ENCODE data around the gene MAP2K4. TPM values are rescaled to one million over a fixed set of nuclear protein-coding genes. Genes with fewer than 3 reads are reported as not detected.

The MAP2K4 gene
- total RNA-seq, 1 donor from 2014 or later, result 12.7 TPM

DNA sequence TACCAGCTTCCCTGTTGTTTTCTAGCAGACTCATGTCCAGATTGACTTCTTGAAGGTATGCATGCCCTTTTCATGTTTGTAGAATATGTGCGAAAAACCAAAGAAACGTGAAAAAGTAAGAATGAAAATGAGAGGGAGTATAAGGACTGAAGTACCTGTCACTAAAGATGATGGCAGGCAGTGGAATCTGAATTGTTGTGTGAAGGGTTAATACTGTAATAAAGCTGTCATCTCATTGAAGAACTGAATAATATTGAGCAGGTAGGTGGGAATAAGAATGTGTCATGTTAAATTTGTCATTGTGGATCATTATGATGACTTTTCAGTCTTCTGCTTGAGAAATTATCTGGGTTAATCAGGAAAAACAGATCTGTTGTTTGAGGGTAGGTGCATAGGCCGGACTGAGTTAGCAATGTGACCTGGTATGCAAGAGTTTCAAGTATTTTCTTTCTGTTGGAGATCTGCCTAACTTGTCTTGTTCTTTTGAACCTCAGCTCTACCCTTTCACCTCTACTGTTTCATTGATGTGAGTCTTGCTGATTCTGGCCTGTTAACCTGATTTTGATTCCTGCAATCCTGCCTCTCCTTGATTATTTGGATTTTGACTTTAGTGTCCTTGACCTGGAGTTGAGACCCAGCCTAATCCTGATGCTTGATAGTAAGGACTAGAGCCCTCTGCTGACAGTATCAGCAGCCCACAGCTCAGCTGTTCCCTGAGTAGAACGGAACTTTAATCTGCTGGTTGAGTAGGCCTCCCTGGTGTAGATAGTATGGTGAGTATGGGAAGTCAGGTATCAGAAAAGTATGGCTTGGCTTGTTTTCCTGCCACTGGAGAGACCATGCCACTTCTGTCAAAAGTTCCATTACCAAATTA lies 64.6 kb downstream of the MAP2K4 start:
- ATAC-seq, result peak; percentile 75
- no peak for DNase-seq (ENCODE audit: low spot score)

DNA sequence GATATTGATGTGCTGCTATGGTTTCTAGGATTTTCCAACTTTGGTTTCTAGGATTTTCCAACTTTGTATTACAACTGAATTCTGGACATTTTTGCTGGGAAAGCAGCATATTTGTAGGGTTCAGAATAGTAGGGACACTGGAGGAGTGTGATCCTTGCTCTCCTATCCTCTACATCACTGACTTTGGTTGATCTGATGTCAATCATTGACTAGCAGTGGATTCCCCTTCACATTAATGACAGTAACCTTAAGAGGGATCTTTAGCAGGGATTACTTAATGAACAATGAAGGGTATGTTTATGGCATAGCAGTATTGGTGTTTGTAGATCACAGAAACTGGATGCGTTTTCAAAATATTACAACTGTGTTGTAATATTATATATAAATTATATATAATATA lies 67.4 kb downstream of the MAP2K4 start:
- no peak for DNase-seq (ENCODE audit: low spot score)
- ATAC-seq, result peak; percentile 53

DNA sequence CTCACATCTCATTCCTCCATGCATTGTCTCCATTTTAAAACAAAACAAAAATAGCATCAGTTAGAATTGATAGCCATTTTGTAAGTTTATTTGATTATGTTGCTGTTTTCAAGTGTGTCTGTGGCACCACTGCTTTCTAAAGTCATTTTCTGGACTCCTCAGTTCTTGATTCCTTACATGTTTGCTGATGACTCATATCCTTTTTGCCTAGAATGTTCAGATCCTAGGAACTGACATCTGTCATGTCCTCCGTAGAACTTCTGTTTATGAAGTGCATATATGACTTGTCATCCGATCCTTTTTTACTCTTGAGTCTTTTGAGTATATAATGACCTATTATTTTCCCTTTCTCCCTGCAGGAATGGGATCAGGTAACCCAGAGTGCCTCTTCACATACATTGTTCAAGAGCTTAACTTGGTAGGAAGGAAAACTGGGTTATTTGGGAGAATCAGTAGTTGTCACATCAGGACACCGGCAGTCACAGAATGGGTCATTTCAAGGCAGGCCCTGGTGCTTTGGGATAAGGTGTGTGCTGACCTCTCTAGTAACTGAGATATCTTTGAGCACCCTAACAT lies 69.2 kb downstream of the MAP2K4 start:
- no peak for DNase-seq (ENCODE audit: low spot score)
- no peak for ATAC-seq

DNA sequence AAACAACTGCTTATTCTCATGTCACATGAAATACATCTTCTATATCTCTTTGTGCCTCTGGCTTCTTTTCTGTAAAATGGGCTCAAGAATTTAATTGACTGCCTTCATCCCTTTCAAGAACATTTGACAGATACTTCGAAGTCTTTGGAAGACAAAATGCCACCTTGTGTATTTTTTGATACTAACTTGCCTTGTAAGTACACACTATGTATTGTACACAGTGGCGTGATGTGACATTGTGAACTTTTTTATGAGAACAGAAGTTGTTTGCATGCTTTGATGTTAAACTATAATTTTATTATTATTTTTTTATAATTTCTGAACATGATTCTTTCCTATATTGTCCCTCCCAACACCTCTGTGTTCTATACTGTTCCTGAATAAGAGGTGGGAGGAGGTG lies 73.7 kb downstream of the MAP2K4 start:
- ATAC-seq (no peak), DNase-seq (ENCODE audit: low spot score) (no peak)

DNA sequence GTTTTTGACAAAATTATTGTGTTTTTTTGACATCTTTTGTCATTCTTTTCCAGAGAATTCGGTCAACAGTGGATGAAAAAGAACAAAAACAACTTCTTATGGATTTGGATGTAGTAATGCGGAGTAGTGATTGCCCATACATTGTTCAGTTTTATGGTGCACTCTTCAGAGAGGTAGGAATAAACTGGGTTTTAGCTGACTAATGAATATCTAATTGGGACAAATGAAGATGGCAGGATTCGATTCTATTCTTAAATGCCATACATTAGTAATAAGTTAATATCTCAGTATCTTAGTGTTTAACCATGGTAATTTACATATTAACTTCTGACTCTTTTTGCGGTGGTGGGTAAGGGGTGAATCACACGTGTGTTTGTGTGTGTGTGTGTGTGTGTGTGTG lies 74.8 kb downstream of the MAP2K4 start:
- ATAC-seq, result no peak
- no peak for DNase-seq (ENCODE audit: low spot score)

DNA sequence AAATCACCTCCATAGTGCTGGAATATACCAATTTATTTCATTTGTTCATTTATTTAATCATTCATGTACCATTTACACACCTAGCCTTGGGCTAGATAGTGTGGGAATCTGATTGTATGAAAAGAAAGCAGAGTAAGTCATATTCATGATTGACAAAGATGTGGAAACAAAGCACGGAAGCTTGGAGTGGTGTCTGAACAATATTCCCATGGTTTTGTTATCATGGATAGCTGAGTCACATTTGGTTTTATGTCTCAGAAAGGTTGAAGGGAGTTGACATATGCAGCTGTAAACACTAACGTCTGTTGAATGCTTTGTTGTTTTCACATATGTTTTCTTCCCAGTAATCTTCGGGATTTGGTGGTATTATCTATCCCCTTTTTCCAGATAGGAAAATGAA lies 76.6 kb downstream of the MAP2K4 start:
- no peak for ATAC-seq
- DNase-seq (ENCODE audit: low spot score), result no peak

DNA sequence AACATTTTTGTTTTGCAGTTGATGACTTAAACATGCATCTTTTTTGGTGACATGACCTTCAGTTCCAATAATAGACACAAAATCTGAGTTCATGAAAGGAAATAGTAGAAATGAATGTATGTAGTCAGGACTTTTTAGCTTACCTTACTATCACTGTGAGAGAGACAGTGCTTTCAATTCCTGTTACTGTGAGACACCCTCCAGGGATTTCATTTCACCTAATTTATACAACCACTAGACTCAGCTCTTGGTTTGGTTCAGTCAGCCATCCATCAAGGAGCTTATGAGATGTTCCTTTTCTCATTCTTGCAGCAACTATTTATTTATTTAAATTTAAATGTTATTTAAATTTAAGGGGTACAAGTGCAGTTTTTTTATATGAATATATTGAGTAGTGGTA lies 77.9 kb downstream of the MAP2K4 start:
- ATAC-seq, result no peak

DNA sequence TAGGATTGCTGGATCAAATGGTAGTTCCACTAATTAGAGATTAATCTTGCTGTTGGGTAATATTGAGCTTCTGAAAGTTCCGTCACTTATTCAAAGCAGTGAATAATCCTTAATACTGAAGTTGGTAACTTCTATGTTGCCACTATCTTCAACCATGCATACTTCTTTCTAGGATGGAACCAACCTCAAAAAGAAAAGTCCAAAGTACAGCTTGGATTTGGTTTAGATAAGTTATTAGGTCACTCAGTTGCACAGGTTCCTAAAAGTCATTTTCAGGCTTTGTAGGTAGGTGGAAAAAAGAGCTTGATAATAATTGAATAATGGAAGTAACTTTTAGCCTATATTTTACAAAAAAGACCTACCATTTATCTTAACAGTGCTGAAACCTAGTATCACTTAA lies 78.7 kb downstream of the MAP2K4 start:
- ATAC-seq (peak; percentile 70), DNase-seq (ENCODE audit: low spot score) (no peak)

More for the DNA sequence above, 77.9 kb downstream of the MAP2K4 start:
- no peak for DNase-seq (ENCODE audit: low spot score)

DNA sequence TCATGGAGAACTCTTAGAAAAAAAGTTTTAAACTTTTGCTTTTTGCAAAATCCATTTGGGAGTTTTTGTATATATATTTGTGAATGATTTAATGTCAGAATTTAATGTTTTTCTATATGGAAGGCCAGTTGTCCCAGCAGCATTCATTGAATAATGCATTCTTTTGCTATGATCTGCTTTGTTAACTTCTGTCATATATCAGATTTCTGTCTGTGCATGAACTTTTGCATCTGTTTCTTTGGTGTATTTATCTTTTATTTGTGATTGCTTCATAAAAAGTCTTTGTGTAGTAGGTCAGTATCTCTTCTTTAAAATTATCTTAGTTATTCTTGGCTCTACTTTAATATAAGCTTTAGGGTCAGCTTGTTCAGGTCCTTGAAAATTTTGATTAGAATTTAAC lies 84.2 kb downstream of the MAP2K4 start:
- ATAC-seq (no peak), DNase-seq (ENCODE audit: low spot score) (no peak)

DNA sequence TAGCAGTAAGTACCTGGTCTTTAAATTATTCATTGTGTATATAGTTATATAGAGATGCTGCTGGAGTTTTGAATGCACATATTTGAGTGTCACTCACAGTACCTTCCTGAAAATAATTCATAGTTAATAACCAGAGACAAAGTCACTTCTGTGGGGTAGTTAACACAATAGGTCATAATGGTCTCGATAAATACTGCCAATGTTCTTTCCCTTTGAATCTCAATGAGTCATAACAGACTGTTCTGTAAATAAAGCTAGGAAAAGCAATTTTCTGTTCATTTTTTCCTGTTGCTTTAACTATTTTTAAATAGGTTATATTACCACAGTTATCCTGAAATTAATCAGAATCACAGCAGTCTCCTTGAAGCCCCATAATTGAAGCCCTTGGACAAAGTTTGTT lies 87.2 kb downstream of the MAP2K4 start:
- DNase-seq (ENCODE audit: low spot score) (no peak), ATAC-seq (no peak)

DNA sequence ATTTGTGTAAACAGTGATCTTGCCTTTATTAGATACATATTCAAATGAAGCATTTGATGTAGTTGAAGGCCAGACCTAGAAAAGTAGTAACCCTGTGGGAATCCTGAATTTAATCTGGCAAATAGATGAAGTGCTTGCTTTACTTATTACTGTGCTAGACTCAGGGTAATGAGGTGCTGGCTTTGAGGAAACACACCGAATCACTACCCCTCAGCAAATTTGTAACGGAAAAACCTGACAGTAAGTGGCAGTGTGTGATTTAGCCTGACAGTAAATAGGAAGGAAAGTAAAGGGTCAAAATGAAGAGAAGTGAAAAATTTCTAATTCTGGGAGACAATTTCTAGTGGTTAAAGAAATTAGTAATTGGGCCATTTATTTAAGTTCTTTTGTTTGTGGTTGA lies 90.2 kb downstream of the MAP2K4 start:
- ATAC-seq, result no peak

DNA sequence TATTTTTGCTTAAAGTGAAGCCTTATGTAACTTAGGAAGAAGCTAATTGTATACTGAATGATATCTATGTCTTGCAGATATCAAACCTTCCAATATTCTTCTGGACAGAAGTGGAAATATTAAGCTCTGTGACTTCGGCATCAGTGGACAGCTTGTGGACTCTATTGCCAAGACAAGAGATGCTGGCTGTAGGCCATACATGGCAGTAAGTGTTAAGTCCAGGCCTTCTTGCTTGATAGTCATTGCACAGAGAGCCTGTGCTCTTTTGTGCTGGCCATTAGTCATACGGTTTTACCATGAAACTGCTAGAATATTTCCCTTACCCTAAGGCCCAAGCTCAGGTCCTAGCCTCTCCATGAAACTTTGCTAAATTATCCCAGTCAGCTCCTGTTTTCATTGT lies 92.5 kb downstream of the MAP2K4 start:
- no peak for DNase-seq (ENCODE audit: low spot score)
- no peak for ATAC-seq

More for the DNA sequence above, 90.2 kb downstream of the MAP2K4 start:
- no peak for DNase-seq (ENCODE audit: low spot score)

DNA sequence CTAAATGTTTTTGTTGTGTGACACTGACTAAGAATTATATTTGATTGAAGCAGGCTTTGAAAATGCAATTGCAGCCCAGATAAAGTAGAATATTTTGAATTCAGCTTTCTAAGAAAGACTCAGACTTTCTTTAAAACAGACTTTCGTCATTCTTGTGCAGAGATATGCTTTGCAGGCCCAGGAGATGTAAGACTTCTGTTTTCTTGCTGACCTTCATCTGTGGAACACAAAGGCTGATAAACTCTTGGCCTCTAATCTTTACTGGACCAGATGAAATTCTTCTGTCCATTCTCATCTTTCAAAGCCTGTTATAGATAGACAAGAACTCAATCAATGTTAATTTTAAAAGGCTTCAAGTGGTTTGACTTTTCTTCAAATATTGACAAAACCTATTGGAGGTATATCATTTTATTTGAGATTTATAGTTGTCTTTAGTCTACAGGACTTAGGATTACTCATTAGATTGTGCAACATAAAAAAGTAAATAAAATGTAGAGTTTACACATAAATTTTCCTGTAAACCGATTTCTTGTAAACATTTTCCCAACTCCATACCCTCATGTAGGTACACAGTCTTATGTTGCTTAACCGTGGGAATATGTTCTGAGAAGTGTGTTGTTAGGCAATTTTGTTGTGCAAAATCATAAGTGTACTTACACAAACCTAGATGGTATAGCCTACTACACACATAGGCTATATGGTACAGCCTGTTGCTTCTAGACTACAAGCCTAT lies 94.2 kb downstream of the MAP2K4 start:
- DNase-seq (ENCODE audit: low spot score) (no peak), ATAC-seq (no peak)

DNA sequence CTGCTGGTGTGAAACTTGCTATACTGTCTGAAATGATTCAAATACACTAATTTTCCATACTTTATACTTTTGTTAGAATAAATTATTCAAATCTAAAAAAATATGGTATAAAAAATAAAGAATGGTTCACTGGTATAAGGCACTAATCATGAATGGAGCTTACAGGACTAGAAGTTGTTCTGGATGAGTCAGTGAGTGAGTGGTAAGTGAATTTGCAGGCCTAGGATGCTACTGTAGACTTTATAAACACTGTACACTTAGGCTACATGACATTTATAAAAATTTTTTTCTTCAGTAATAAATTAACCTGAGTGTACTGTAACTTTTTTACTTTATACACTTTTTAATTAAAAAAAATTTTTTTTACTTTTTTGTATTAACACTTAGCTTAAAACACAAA lies 95.5 kb downstream of the MAP2K4 start:
- no peak for ATAC-seq

DNA sequence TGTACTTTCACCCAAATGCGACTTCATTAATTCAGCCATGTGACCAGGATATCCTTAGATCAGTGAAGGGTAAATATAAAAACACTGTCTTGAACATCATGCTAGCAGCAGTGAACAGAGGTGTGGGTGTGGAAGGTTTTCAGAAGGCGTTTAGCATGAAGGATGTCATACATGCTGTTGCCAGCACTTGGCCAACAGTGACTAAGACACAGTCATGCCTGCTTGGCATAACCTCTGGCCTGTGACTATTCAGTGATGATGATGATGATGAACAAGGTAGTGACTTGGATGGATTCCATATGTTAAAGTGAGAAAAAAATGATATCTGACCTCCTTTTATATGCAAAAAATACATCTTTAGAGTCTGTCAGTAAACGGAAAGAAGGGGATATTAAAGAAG lies 97.9 kb downstream of the MAP2K4 start:
- ATAC-seq (no peak), DNase-seq (ENCODE audit: low spot score) (no peak)

More for the DNA sequence above, 95.5 kb downstream of the MAP2K4 start:
- DNase-seq (ENCODE audit: low spot score), result no peak

DNA sequence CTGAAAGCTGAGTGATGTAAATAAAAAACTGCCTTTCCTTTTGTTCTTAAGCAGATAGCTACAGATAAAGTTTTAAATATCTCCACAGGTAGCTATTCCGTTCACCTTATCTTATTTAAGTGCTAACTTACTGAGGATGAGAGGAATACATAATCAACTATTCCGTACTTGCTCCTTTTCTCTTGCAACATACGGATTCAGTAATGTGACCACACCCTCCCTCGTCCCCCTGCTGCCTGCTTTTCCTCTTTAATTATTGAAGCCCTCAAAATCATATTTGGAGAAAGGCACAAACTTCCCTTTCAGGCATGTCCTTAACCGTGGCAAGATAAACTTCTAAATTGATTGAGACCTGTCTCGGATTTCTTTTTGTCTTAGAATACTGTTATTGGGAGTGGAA lies 101.4 kb downstream of the MAP2K4 start:
- DNase-seq (ENCODE audit: low spot score) (no peak), ATAC-seq (no peak)

DNA sequence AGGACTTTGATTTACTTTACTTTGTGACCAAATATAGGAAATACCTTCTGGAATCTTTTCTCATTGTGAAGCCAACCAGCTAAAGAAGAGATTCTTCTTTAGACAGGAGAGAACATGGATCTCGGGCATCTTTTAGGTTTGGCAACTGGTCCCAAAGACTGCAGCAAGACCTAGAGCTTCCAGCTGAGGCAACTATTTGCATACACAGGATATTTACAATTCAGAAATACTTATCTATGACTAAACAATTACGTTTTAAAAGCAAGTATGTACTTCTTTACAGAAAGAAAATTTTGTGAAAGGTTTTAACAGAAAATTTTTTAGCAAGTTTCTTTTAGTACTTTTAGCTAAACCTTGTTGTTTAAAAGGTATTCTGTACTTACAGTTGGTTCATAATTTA lies 106.5 kb downstream of the MAP2K4 start:
- ATAC-seq, result no peak
- DNase-seq (ENCODE audit: low spot score), result no peak

DNA sequence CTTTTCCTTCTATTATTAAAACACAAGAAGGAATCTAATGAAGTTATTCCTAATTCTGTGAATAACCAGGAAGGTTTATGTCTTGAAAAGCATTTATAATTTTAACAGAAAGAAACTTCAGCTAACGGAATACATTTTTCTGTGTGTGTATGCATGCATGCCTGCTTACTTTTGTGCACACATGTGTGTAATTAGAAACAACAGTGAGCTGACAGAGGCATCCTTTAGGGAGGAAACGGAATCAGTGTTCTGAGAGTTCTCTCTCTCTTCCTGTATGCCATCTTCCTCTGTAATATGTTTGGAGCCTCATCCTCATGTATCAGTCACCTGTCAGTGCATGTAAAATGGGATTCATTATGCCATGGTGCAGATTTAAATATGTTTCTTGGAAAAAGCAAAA lies 107.0 kb downstream of the MAP2K4 start:
- ATAC-seq, result no peak
- DNase-seq (ENCODE audit: low spot score), result no peak

DNA sequence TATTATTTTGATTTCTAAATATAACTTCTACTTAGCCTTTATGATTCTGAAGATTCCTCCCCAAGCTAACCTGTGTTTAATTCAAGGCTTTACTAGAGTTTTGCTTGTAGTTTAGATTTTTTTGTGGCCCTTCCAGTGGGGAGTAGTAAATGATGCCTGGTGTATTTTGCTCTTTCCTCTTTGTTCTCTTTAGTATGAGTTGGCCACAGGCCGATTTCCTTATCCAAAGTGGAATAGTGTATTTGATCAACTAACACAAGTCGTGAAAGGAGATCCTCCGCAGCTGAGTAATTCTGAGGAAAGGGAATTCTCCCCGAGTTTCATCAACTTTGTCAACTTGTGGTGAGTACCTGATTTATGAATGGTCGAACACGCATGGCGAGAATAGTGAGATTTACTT lies 108.3 kb downstream of the MAP2K4 start:
- DNase-seq (ENCODE audit: low spot score) (no peak), ATAC-seq (no peak)

DNA sequence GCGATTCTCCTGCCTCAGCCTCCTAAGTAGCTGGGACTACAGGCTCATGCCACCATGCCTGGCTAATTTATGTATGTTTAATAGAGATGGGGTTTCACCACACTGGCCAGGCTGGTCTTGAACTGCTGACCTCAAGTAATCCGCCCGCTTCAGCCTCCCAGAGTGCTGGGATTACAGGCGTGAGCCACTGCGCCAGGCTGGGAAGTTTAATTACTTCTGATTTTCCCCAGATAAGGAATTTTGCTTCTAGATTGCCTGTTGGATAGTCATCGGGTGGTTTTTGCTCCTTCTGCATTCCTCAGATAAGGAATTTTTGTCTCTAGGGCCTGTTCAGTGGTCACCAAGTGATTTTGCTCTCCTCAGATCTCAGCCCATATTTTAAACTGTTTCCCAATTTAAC lies 112.5 kb downstream of the MAP2K4 start:
- DNase-seq (ENCODE audit: low spot score) (no peak), ATAC-seq (no peak)

DNA sequence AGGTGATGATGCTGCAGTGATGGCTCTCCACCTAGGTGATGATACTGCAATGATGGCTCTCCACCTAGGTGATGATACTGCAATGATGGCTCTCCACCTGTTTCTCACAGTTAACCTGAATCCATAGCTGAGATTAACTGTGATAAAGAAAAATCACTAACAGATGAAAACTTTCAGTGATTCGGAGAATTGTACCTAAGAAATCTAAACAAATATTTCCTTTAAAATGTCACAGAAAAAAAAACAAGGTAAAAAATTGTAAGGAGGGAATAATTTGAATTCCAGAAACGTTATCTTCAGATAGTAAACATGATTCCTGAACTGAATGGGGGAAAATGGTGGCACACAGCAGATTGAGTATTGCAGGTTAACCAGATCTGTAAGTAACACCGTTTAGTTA lies 113.4 kb downstream of the MAP2K4 start:
- ATAC-seq, result no peak

DNA sequence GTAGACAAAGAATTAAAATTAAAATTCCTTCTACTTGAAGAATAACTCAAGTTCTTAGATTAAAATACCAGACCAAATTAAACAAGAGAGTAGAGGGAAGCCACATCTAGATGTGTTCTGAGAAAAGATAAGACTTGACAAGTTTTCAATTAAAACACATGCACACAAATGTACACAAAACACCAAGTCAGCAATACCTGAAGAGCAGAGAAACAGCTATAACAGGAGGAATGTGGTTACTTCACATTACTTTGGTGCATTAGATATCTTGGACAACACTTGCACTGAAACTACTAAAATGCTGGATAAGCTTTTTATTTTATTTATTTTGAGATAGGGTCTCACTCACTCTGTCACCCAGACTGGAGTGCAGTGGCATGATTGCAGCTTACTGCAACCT lies 113.9 kb downstream of the MAP2K4 start:
- ATAC-seq, result no peak
- no peak for DNase-seq (ENCODE audit: low spot score)

More for the DNA sequence above, 113.4 kb downstream of the MAP2K4 start:
- DNase-seq (ENCODE audit: low spot score), result no peak
